Measurements from ENCODE around the gene AGMO.

Gene AGMO

DNA sequence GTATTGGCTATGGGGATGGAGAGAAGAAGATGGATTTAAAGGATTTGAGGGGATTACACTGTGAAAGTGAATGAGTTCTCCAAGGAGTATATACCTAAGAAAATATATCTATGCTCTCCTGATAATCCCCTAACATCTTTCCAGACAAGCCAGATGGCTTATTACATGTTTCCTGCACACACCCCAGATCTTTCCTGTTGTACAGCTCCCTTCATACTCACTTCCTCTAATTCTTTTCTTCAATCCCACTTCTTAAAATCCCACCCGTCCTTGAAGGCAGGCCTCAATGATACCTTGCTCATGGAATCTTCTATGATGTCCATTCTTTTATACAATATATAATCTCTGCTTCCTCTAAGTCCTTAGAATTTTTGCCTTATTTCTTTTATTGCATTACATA is 342.1 kb downstream of the AGMO start:
- DNase-seq (ENCODE audit: low spot score) = no peak

DNA sequence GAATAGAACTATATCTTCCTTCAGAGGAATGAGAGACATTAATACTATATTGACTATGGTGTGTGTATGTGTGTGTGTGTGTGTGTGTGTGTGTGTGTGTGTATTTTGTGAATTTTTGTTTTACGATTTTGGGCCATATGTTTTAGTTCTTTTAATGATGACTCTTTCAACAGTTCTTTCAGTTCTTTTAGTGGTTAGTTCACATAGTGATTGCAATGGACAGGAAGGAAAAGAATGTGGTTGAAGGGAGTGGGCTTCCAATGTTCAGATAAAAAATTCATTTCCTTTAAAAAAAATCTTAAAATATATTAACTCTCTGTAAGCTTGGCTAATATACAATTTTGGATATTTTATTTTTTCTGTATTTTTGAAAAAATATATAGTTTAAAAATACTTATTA is 343.6 kb downstream of the AGMO start:
- DNase-seq (ENCODE audit: low spot score) = no peak

- DNase-seq (ENCODE audit: low spot score) = no peak
Observed at GRCh38 chr7:15215616-15216015, 346.2 kb downstream of the AGMO start.

GRCh38 chr7:15214976-15215375 is 346.8 kb downstream of the AGMO start:
- no peak for DNase-seq (ENCODE audit: low spot score)

DNA sequence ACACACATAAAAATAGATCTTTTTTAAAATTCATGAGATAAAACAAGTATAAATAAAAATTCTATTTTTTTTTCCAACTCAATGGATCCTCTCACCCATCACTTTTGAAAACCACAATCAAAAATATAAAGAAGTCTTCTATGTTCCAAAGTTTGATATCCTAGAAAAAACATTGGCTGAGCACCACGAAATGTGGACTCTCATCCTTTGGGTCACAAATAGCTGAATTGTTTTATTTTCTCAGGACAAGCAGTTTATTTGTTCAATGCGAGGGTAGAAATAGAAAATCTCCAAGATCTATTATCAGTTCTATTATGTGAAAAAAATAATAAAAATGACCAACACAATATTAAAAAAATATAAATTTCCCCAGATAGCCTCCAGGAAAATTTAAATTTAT is 348.7 kb downstream of the AGMO start:
- no peak for DNase-seq (ENCODE audit: low spot score)

DNA sequence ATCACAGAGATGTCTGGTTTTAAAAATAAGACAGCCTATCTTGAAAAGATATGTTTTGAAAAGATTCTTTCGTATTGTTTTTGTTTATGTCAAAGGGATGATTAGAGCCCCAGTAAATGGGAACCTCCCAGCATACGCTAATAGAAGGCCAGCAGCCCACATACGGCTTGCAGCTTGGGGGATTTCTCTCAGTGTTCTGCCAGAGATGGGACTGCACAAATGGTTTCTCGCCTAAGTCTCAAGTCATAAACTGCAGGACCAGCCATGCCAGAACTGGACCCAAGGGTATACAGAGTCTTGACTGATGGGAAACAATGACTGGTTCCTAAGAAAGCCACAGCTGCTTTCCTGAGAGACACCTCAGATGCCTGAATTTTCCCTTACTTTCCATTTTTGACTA is 352.4 kb downstream of the AGMO start:
- DNase-seq (ENCODE audit: low spot score) = no peak

DNA sequence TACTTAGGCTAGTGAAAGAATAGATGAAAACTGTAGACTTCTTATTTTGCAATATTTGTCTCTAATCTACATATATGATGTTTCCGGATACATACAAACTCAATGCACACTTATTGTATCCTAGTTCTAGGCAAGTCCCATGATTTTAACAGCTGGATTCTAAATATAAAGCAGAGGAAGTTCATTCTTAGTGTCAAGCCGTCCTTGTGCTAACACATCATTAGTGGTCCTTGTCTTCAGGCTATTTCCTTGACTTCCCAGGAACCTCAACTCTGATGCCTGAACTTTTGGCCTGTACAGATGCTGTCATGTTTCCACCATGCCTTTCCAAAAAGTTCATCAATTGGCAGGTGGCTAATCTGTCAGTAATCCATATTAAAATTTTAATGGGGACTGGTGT is 357.4 kb downstream of the AGMO start:
- DNase-seq (ENCODE audit: low spot score) = no peak

DNA sequence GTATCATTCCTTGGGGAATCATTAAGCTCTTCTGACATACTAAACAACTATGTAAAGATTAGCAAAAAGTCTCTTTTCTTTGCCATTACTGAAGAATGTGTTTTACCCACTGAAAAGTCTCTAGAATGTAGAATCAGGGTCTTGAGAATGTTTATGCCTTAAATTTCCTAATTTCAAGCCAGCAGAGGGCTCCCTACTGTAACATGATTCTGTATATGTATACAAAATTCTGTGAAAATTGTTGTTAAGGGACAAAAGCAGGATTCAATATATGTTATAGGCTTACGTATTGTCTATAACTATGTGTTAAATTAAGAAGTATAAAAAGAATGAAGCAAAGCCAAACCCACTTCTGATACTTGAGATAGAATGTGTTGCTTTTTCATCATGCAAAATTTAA is 362.3 kb downstream of the AGMO start:
- no peak for DNase-seq (ENCODE audit: low spot score)

GRCh38 chr7:15197042-15197977 is 364.5 kb downstream of the AGMO start:
- DNase-seq (ENCODE audit: low spot score) = no peak

GRCh38 chr7:15178065-15178464 is 383.8 kb downstream of the AGMO start:
- DNase-seq (ENCODE audit: low spot score) = no peak

- no peak for DNase-seq (ENCODE audit: low spot score)
Observed at GRCh38 chr7:15176089-15176488, 385.7 kb downstream of the AGMO start.

- DNase-seq (ENCODE audit: low spot score) = no peak
Observed at GRCh38 chr7:15175152-15175551, 386.7 kb downstream of the AGMO start.

DNA sequence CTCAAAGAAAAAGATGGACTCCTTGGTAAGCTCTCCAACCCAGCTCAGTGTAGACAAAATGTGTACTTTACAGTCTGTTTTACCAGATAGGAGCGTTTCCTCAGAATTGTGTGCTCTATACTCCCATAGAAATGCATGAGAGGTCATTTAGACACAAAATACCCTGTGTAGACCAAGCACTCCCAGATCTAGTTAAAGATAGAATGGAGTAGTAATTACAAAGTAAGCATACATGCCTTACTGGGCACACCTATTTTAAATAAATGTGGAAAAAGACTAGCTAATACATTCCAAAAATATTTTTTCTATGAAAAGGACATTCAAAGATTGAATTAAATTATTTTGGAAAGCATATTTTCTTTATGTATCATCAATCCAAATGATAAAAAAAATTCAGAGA is 387.3 kb downstream of the AGMO start:
- no peak for DNase-seq (ENCODE audit: low spot score)

GRCh38 chr7:15168489-15168888 is 393.3 kb downstream of the AGMO start:
- DNase-seq (ENCODE audit: low spot score) = no peak

- no peak for DNase-seq (ENCODE audit: low spot score)
Observed at GRCh38 chr7:15167912-15168311, 393.9 kb downstream of the AGMO start.

GRCh38 chr7:15166620-15167019 is 395.2 kb downstream of the AGMO start:
- DNase-seq (ENCODE audit: low spot score) = no peak

DNA sequence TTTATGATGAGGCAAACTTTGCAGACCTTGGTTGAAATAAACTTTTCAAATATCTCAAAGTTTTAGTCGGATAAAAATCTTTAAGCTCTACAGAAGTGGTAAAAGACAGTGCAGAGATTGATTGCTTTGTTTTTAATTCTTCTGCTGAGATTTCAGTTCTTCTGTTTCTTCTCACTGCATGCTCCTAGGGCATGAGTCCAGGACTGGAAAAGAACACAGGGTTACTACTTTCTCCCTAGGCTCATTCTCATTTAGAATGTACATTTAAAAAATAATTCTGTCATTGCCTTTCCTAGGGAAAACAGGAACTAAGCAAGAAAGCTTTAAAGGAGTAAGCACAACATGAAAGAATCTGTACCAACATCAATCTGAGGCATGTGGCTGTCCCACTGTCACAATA is 402.6 kb downstream of the AGMO start:
- no peak for DNase-seq (ENCODE audit: low spot score)

DNA sequence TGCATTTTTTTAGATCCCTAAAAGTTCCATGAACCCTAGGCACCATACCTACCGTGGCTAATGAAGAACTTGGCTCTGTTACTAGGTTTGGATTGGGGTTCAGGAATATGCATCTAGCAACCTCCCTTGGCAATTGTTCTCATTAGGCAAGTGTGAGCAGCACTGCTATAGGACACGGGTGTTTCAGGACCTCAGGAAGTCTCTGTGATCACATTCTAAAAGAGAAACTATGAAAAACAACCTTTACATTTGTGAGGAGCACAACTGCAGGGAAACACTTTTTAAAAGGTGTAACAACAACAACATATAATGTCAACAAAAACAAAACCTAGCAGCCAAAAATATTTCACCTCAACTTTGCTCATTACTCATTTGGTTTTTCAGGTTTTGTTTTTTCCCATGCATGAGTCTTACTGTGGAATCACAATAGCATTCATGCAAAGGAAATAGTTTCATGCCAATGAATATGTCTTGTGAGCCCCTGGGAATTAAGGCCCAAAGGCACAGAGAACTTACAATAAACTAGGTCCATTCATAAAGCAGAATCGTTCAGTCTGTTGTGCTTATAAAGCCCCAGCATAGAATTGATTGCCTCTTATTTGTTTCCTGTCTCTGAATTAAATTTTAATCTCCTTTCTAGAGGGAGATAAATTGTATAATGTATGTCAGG is 403.5 kb downstream of the AGMO start:
- DNase-seq (ENCODE audit: low spot score) = no peak
